ENCODE results near the gene ADARB2.

The ADARB2 gene

DNA sequence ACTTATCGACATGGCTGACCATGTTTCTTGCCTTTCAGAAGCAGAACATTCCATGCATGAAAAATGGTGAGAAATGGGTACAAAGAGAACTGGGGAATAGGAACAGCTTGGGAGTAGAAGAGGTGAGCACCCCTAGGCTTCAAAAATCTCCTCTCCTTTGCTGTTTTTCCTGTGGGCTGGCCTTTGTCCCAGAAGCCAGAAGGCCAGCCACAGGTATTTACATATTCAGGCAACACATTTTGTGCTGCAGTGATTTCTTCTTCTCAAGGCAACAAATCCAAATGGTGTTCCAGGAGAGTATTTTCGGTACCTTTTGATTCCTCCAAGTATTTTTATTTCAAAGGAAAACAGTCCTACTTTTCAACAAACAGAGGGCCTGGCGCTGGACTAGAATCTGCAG, 31.1 kb downstream of the ADARB2 start:
- TF ChIP-seq, protein P1, sequence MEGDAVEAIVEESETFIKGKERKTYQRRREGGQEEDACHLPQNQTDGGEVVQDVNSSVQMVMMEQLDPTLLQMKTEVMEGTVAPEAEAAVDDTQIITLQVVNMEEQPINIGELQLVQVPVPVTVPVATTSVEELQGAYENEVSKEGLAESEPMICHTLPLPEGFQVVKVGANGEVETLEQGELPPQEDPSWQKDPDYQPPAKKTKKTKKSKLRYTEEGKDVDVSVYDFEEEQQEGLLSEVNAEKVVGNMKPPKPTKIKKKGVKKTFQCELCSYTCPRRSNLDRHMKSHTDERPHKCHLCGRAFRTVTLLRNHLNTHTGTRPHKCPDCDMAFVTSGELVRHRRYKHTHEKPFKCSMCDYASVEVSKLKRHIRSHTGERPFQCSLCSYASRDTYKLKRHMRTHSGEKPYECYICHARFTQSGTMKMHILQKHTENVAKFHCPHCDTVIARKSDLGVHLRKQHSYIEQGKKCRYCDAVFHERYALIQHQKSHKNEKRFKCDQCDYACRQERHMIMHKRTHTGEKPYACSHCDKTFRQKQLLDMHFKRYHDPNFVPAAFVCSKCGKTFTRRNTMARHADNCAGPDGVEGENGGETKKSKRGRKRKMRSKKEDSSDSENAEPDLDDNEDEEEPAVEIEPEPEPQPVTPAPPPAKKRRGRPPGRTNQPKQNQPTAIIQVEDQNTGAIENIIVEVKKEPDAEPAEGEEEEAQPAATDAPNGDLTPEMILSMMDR (IDR thresholded peaks at IDR 0.05; ENCODE audit: insufficient read depth, low read length, missing control alignments) = no peak
- no peak for DNase-seq (ENCODE audit: low read depth, low spot score)
- POLR2A ChIA-PET = no interaction called here
- CTCF ChIA-PET = no interaction called here
- no peak overlapping the region for H3K4me3 ChIP-seq (ENCODE audit: low read depth, low read length)

DNA sequence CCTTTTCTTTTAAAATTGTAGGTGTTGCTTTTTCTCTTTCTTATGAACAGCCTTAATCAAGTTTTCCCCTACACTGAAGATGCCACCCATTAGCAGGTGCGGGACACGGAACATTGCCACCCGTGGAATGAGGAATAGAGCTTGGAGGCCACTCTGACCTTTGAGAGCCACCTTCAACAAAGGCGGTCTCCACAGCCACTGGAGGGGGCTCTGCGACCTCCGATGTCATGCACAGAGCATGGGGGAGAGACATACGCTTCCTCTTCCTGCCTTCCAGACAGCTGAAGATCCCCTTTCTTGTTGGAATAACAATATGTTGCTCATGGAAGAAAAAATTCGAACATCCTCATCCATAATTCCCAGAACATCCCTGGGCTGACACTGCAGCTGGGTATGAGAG, 39.1 kb downstream of the ADARB2 start:
- ChIA-PET CTCF (no interaction called here), POLR2A (no interaction called here)
- H3K4me3 ChIP-seq (ENCODE audit: low read depth, low read length) = no peak overlapping the region
- TF ChIP-seq, protein P1 (IDR thresholded peaks at IDR 0.05; ENCODE audit: insufficient read depth, low read length, missing control alignments) = no peak
- no peak for DNase-seq (ENCODE audit: low read depth, low spot score)

DNA sequence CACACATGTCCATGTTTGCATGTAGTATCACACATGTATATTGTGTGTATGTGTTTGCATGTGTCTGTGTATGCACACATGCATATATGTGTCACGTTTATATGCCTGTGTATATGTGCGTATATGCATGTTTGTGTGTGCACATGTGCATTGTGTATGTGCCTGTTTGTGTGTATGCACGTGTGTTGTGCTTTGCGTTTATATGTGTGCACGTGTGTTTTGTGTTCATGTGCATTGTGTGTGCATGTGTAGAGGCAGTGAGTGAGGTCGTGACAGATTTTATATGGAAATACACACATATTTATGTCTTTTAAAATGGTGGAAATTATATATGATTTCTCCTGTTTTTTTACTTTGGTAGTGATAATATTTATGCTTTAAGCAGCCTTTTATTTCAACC, 41.2 kb downstream of the ADARB2 start:
- DNase-seq (ENCODE audit: low read depth, low spot score) = no peak
- POLR2A ChIA-PET = no interaction called here
- no peak overlapping the region for H3K4me3 ChIP-seq (ENCODE audit: low read depth, low read length)
- CTCF ChIA-PET = no interaction called here
- TF ChIP-seq, protein P1 (IDR thresholded peaks at IDR 0.05; ENCODE audit: insufficient read depth, low read length, missing control alignments) = no peak

DNA sequence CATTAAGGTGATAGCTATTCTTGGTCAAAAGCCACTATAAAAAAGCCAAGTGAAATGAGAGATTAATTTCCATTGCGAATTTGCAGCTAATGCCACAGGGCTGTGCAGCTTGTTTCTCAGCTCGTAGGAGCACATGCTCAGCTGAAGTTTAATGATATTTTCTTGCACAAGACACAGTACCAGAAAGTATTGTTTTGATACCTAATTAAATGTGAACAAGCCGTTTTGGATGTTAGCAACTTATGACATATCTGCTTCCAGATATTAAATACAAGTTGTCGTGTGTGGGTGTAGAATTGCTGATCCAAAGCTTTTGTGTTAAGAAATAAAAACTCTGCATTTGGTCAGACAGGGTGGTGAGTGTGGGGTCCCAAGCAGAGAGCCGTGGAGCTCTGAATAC, 47.2 kb downstream of the ADARB2 start:
- TF ChIP-seq, protein P1 (IDR thresholded peaks at IDR 0.05; ENCODE audit: insufficient read depth, low read length, missing control alignments) = no peak
- no peak for DNase-seq (ENCODE audit: low read depth, low spot score)
- POLR2A ChIA-PET = no interaction called here
- CTCF ChIA-PET = no interaction called here
- no peak overlapping the region for H3K4me3 ChIP-seq (ENCODE audit: low read depth, low read length)

DNA sequence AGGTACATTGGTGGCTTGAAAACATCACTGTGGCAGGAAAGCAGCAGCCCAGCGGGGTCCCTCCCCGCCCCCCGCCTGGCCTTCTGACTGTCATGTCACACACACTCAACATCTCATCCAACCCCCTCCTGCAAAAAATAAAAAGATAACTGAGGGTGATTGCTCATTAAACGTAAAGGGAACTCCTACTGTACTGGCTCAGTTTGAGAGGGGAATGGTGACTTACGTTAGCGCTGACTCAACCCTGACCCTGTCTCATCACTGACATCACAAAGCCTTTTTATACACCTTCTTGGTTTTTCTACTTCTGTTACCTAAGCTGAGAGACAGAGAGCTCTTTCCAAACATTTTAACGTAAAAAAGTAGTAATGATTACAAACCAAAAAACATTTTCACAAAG, 48.8 kb downstream of the ADARB2 start:
- ChIA-PET CTCF (no interaction called here), POLR2A (no interaction called here)
- TF ChIP-seq, protein P1 (IDR thresholded peaks at IDR 0.05; ENCODE audit: insufficient read depth, low read length, missing control alignments) = no peak
- no peak overlapping the region for H3K4me3 ChIP-seq (ENCODE audit: low read depth, low read length)
- no peak for DNase-seq (ENCODE audit: low read depth, low spot score)

DNA sequence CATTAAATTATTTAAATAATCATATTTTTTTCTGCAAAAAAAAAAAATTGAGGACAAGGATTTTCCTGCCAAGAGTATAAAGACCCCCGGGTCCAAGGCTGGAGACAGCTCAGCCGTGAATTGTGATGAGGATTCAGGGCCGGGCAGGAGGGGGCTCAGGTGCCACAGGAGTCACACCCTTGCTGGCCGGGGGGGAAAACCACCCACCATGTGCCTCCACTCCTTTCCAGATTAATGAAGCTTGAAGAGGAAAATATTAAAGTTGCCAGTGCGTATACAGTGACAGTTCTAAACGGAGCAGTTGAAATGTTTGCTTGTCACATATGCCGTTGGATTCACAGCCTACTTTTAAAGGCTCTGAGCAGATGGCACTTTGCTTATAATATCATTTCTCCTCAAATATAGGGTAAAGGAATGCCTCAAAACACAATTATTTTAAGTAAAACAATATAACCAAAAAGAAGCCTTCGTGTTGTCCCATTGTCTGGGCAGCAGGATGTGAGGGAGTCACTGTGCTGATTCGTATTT, 49.6 kb downstream of the ADARB2 start:
- H3K4me3 ChIP-seq (ENCODE audit: low read depth, low read length) = no peak overlapping the region
- TF ChIP-seq, protein P1 (IDR thresholded peaks at IDR 0.05; ENCODE audit: insufficient read depth, low read length, missing control alignments) = no peak
- CTCF ChIA-PET = no interaction called here
- POLR2A ChIA-PET = no interaction called here
- DNase-seq (ENCODE audit: low read depth, low spot score) = no peak

Measured in AG04449 (cell line).